Liver (tissue), 3 donors: ENCODE measurements around the gene PIWIL4.

Source experiments
- CTCF ChIP-seq: fragments of 150-350 bp; IDR thresholded peaks from 2 replicates; pipeline ENCODE4 v1.5.1; 2017; ENCODE audit warnings: improper control_type of control experiment, low read depth, low read length; ENCODE audit not compliant: missing input control
- GABPA ChIP-seq, 2 donors: IDR thresholded peaks in 1 of 2; conservative IDR thresholded peaks in 1 of 2; 2 replicates each; pipeline ENCODE4 v1.6.1; 2016; ENCODE audit warnings: antibody characterized with exemption in 2 of 2, mild to moderate bottlenecking in 1 of 2, moderate library complexity in 1 of 2
- donor health status: healthy.
- donor health status: healthy.

GRCh38 chr11:94658888-94659287, 91.7 kb downstream of the PIWIL4 start:
- TF ChIP-seq GABPA (IDR thresholded peaks at IDR 0.05 in 1 of 2, conservative IDR thresholded peaks at IDR 0.05 in 1 of 2) (no peak), CTCF (no peak)
